ENCODE measurements around the gene SLC18A2.

Gene SLC18A2

DNA sequence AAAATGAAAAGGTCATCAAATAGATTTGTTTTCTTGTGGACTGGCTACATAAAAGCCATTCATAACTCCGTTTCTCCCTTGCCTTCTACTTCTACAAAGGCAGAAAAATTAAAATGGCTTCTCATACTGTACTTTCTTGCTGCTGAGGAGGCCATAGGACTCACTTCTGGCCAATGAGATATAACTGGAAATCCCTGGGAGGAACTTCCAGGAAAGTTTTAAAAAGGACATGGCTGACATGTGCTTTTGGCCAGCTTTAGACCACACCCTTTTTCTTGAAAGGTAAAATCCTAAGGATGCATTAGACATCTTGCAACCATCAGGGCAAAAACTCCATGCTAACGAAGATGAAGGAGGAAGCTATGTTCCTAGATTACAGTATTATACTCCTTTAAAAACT lies 75.8 kb downstream of the SLC18A2 start:
- no peak for DNase-seq (ENCODE audit: low spot score)

DNA sequence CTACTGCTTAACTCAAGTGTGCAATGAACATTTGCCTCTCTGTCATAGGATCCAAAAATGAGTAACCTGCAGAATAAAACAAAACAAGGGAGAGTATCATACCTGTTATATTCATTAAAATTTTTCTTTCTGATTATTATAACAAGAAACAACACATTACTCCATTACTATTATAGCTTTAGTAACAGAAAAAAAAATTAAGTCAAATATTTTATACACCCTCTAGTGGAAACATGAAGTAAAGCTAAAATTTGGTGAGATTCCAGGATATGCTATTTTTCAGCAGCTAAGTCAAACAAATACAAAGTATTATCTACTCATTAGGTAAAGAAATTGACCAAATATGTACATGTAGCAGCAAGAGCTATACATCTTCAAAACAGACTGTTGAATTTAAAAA lies 78.0 kb downstream of the SLC18A2 start:
- no peak for DNase-seq (ENCODE audit: low spot score)

DNA sequence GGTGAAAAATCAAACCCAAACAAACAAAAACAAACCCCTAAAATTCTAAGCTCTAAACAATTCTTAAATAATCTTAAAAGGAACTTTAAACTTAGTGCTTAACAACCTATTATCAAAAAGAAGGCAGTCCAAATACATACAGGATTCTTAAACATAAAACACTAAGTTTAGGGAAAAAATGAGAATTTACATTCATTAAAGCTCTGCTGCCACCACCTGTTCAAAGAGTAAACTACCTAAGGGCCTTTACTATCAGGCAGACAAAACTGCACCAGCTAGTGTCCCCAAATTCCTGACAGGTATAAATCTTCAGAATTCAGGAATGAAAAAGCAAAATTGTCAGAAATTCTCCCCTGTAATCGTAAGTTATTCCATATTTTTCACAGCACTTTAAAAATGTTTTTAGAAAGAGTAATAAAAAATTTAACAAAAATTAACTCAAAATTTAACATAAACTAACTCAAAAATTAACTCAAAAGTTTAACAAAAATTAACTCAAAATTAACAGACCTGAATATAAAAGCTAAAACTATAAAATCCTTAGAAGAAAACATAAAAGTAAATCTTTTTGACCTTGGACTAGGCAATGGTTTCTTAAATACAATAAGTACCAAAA lies 79.2 kb downstream of the SLC18A2 start:
- no peak for DNase-seq (ENCODE audit: low spot score)

DNA sequence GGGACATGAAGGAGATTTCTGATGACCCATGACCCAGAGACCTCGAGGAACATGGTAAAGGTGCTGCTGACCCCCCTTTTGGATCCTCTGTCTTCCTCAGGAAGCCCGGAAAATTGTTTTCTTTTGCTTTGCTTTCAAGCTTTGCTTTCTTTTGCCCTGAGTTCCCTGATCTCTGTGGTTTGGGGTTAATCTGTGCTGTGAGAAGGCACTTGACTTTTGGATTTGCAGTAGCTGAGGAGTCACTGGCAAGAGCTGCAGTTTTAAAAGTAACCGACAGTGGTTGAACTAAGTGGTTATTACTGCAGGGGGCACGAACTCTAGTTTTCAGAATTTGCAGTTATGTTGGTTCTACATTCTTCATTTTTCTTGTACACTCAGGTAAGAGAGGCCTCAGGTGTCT lies 81.3 kb downstream of the SLC18A2 start:
- DNase-seq (ENCODE audit: low spot score) = no peak

DNA sequence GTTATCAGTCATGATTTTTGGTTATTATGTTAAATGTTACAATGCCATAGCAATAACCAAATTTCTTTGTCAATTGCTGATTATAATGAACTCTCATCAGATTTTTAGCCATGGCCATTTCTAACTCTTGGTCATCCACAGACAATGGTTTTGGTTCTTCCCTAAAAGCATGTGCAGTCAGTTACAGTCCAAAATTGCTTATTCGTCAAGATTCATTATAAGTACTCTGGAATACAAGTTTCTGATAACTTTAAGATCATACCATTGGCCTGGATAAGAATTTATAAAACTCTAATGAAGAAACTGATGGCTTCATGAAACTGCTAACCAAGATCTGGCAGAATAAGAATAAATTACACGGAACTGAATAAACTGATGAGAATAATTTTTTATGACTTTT lies 83.5 kb downstream of the SLC18A2 start:
- DNase-seq (ENCODE audit: low spot score) = no peak

DNA sequence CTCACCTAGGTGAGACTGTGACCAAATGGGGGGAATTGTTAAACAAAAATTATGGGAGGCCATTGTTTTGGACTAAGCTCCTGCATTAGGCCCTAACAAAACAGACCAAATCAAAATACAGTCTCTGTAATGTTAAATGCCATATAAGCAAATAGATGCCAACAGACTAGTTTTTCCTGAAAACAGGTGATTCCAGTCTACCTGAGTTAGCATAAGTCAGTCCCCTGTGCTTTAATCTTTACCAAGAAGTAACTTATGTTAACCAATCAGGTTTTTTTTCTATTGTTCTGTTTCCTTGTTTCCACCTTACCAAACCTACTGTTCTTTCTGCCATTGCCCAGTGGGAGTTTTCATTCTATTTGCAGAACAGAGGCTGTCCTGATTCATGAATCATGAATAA lies 86.3 kb downstream of the SLC18A2 start:
- no peak for DNase-seq (ENCODE audit: low spot score)
